Right kidney (tissue), 1 donor: ENCODE results near the gene SRD5A3.

Source experiments
- DNase-seq: peaks from one replicate; pipeline ENCODE4 v3.0.0-alpha.2; 2016

The SRD5A3 gene

GRCh38 chr4:55407764-55408163 lies 61.7 kb downstream of the SRD5A3 start:
- no peak for DNase-seq

GRCh38 chr4:55409468-55410171 lies 63.6 kb downstream of the SRD5A3 start:
- no peak for DNase-seq

GRCh38 chr4:55410431-55410830 lies 64.4 kb downstream of the SRD5A3 start:
- no peak for DNase-seq

- DNase-seq: no peak
Observed at GRCh38 chr4:55411621-55412020, 65.6 kb downstream of the SRD5A3 start.

GRCh38 chr4:55416176-55416575 lies 70.1 kb downstream of the SRD5A3 start:
- DNase-seq: no peak
